GM12801 (cell line): Measurements from ENCODE around the gene ZBTB18.

Experiments
- TF ChIP-seq, protein P1 (sequence below): IDR thresholded peaks from one replicate; pipeline ENCODE4 v1.5.1; 2011; ENCODE audit warnings: control low read depth; ENCODE audit not compliant: insufficient read length; ENCODE audit errors: extremely low read depth

Gene ZBTB18

GRCh38 chr1:244065960-244066388 lies 14.9 kb downstream of the ZBTB18 start:
- TF ChIP-seq, protein P1, sequence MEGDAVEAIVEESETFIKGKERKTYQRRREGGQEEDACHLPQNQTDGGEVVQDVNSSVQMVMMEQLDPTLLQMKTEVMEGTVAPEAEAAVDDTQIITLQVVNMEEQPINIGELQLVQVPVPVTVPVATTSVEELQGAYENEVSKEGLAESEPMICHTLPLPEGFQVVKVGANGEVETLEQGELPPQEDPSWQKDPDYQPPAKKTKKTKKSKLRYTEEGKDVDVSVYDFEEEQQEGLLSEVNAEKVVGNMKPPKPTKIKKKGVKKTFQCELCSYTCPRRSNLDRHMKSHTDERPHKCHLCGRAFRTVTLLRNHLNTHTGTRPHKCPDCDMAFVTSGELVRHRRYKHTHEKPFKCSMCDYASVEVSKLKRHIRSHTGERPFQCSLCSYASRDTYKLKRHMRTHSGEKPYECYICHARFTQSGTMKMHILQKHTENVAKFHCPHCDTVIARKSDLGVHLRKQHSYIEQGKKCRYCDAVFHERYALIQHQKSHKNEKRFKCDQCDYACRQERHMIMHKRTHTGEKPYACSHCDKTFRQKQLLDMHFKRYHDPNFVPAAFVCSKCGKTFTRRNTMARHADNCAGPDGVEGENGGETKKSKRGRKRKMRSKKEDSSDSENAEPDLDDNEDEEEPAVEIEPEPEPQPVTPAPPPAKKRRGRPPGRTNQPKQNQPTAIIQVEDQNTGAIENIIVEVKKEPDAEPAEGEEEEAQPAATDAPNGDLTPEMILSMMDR, result no peak

DNA sequence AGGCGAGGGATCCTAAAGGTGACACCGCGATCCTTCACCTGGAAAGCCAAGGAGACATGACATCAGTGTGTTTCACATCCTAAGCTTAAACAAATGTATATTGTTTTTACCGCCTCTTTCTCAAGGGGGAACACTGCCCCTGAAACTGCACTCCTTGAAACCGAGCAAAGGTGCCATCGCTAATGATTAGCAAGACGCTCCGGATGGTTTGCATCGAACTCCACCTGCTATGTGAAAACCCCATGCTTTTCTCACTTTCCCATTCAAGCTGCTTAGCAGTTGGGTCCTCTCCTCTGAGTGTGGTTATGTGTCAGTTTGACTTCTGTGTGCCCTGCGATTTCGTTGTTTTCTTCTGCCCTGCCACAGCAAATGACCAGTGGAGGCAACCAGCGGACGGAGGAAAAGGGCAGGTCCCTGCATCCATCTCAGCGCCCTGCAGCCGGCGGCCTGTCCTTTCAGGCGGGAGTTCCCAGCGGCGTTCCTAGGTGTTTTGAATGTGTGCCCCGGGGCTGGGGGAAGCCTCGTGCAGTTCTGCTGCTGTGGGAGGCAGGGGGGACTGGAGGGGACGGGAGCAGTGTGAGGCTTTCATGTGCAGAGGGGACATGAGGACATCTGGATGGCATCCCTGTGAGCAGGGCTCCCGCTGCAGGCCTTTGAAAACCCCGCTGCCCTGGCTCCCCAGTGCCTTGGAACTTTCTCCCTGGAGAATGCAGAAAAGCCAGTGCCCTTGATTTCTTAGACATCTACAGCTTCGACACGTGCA lies 16.1 kb downstream of the ZBTB18 start:
- TF ChIP-seq, protein P1, result no peak

- TF ChIP-seq, protein P1, result no peak
Observed at GRCh38 chr1:244067893-244068292, 16.8 kb downstream of the ZBTB18 start.

GRCh38 chr1:244068567-244068966 lies 17.5 kb downstream of the ZBTB18 start:
- TF ChIP-seq, protein P1, result no peak

GRCh38 chr1:244069326-244069898 lies 18.3 kb downstream of the ZBTB18 start:
- TF ChIP-seq, protein P1, result no peak

- TF ChIP-seq, protein P1, result no peak
Observed at GRCh38 chr1:244074559-244075171, 23.6 kb downstream of the ZBTB18 start.

DNA sequence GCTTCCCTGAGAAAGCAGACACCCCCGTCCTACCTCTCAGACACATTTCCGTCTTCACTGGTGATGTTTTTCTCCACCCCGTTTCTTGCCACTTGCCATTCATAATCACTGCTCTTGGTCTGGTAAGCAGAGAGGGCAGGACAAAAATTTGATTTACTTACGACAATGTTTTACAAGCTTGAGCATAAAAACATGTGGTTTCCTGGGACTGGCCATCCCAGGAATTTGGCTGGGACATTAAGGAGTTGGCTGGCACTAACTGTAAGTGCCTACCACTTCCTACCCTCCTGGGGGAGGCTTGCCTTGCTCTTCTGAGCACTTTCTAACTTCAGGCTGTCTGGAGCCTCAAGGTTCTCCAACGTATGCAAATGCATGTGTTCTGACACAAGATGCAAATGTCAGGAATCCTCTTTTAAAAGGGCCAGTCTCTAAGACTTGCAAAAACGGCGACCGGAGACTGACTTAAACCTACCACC lies 24.2 kb downstream of the ZBTB18 start:
- TF ChIP-seq, protein P1, result no peak
